HepG2 (cell line): ENCODE measurements around the gene TMEM145.

Experiments used
- BRD4 ChIP-seq: sonication (generic); formaldehyde crosslinking; IDR thresholded peaks from 2 replicates; pipeline ENCODE4 v1.4.0; 2020; ENCODE audit warnings: missing genetic modification reagents
- CEBPB ChIP-seq: IDR thresholded peaks from 2 replicates; pipeline ENCODE4 v1.6.1; 2011; ENCODE audit warnings: low read depth, low read length, improper control_type of control experiment, borderline replicate concordance
- ELF4 ChIP-seq: sonication (generic); formaldehyde crosslinking; IDR thresholded peaks from 2 replicates; pipeline ENCODE4 v1.5.0; 2020; ENCODE audit warnings: missing genetic modification reagents, mild to moderate bottlenecking, moderate library complexity, borderline replicate concordance
- HDAC2 ChIP-seq: sonication (generic); formaldehyde crosslinking; IDR thresholded peaks from 2 replicates; pipeline ENCODE4 v1.4.0; 2020; ENCODE audit warnings: missing genetic modification reagents
- MAX ChIP-seq: IDR thresholded peaks from 2 replicates; pipeline ENCODE4 v1.6.1; 2012; ENCODE audit warnings: inconsistent platforms
- NFAT5 ChIP-seq: sonication (generic); formaldehyde crosslinking; IDR thresholded peaks from 2 replicates; pipeline ENCODE4 v1.4.0; 2020; ENCODE audit warnings: missing genetic modification reagents
- SNAPC5 ChIP-seq: sonication (generic); formaldehyde crosslinking; IDR thresholded peaks from 2 replicates; pipeline ENCODE4 v1.8.1; 2023; ENCODE audit warnings: mild to moderate bottlenecking, missing genetic modification reagents, borderline replicate concordance
- SOX6 ChIP-seq, 2 experiments: fragments of 450-650 bp in 1 of 2; sonication (generic) in 1 of 2; formaldehyde crosslinking in 1 of 2; IDR thresholded peaks; 2 replicates each; pipeline versions ENCODE4 v1.4.0 to v1.6.1; 2017 to 2020; ENCODE audit warnings: antibody characterized with exemption in 1 of 2, mild to moderate bottlenecking in 1 of 2, missing genetic modification reagents in 1 of 2
- SRF ChIP-seq: IDR thresholded peaks from 2 replicates; pipeline ENCODE4 v1.6.1; 2011; ENCODE audit warnings: mild to moderate bottlenecking, low read depth, low read length, moderate library complexity
- ZFP1 ChIP-seq: IDR thresholded peaks from 2 replicates; pipeline ENCODE4 v1.6.1; 2016
- ZNF12 ChIP-seq: sonication (generic); formaldehyde crosslinking; IDR thresholded peaks from 2 replicates; pipeline ENCODE4 v1.5.0; 2020; ENCODE audit warnings: missing genetic modification reagents
- ZNF274 ChIP-seq: sonication (generic); formaldehyde crosslinking; IDR thresholded peaks from 2 replicates; pipeline ENCODE4 v1.5.1; 2020; ENCODE audit warnings: mild to moderate bottlenecking, missing genetic modification reagents

GRCh38 chr19:42349378-42350107 lies 36.4 kb downstream of the TMEM145 start:
- TF ChIP-seq ZNF274 (CRISPR knock-in tag) (no peak), ELF4 (no peak), CEBPB (no peak), HDAC2 (CRISPR knock-in tag) (no peak), SOX6 (IDR thresholded peaks at IDR 0.05) (no peak), SOX6 (CRISPR knock-in tag; IDR thresholded peaks at IDR 0.05) (no peak), SNAPC5 (no peak), MAX (no peak), BRD4 (no peak), ZFP1 (CRISPR knock-in tag) (no peak), NFAT5 (CRISPR knock-in tag) (no peak), ZNF12 (CRISPR knock-in tag) (no peak), SRF (no peak)
